Hepatocyte (in vitro differentiated cells): ENCODE measurements around the gene NFYC. TPM values are rescaled to one million over a fixed set of nuclear protein-coding genes. Genes with fewer than 3 reads are reported as not detected.

Experiments used
- DNase-seq: peaks from one replicate; pipeline ENCODE4 v3.0.0-alpha.2; 2016; ENCODE audit warnings: low spot score
- H2AFZ ChIP-seq: fragments of 200-600 bp; sonication (generic); 2 replicates; pipeline ENCODE4 v1.6.0; 2016; ENCODE audit warnings: antibody characterized with exemption, mild to moderate bottlenecking
- H3K27ac ChIP-seq: fragments of 200-600 bp; sonication (generic); 2 replicates; pipeline ENCODE4 v1.5.1; 2016; ENCODE audit warnings: mild to moderate bottlenecking
- H3K27me3 ChIP-seq: fragments of 200-600 bp; sonication (generic); 2 replicates; pipeline ENCODE4 v1.6.1; 2016
- H3K36me3 ChIP-seq: fragments of 200-600 bp; sonication (generic); replicated peaks from 2 replicates; pipeline ENCODE4 v1.5.1; 2016; ENCODE audit warnings: low read depth; ENCODE audit not compliant: insufficient read depth
- H3K4me1 ChIP-seq: fragments of 200-600 bp; sonication (generic); 2 replicates; pipeline ENCODE4 v1.5.1; 2016; ENCODE audit warnings: mild to moderate bottlenecking, moderate library complexity; ENCODE audit not compliant: insufficient read depth
- H3K4me2 ChIP-seq: fragments of 200-600 bp; sonication (generic); 2 replicates; pipeline ENCODE4 v1.6.0; 2016
- H3K4me3 ChIP-seq: fragments of 200-600 bp; sonication (generic); 2 replicates; pipeline ENCODE4 v1.5.1; 2016; ENCODE audit warnings: mild to moderate bottlenecking
- H3K79me2 ChIP-seq: fragments of 200-600 bp; sonication (generic); 2 replicates; pipeline ENCODE4 v1.6.0; 2017; ENCODE audit warnings: mild to moderate bottlenecking
- H3K9me2 ChIP-seq: fragments of 200-600 bp; sonication (generic); replicated peaks from 2 replicates; pipeline ENCODE4 v1.6.0; 2017; ENCODE audit warnings: mild to moderate bottlenecking; ENCODE audit not compliant: insufficient read depth
- H3K9me3 ChIP-seq: fragments of 200-600 bp; sonication (generic); 2 replicates; pipeline ENCODE4 v1.5.1; 2016; ENCODE audit warnings: low read depth, mild to moderate bottlenecking
- H4K20me1 ChIP-seq: fragments of 200-600 bp; sonication (generic); 2 replicates; pipeline ENCODE4 v1.6.0; 2016; ENCODE audit warnings: mild to moderate bottlenecking; ENCODE audit not compliant: insufficient read depth, poor library complexity, severe bottlenecking
- CTCF ChIP-seq: fragments of 200-600 bp; sonication (generic); IDR thresholded peaks from 2 replicates; pipeline ENCODE4 v1.5.1; 2016; ENCODE audit warnings: antibody characterized with exemption, mild to moderate bottlenecking; ENCODE audit not compliant: poor library complexity
- EZH2 ChIP-seq: fragments of 200-600 bp; sonication (generic); IDR thresholded peaks from 2 replicates; pipeline ENCODE4 v1.6.1; 2016; ENCODE audit warnings: antibody characterized with exemption, mild to moderate bottlenecking, borderline replicate concordance
- EZH2phosphoT487 ChIP-seq: fragments of 200-600 bp; sonication (generic); IDR thresholded peaks from one replicate; pipeline ENCODE4 v1.6.1; 2018; ENCODE audit warnings: antibody characterized with exemption, mild to moderate bottlenecking, low read depth, moderate library complexity; ENCODE audit not compliant: unreplicated experiment, severe bottlenecking
- WGBS: methylation state at CpG from one replicate; pipeline ENCODE4 v1.1.6; 2016; ENCODE audit warnings: low lambda C conversion rate; ENCODE audit errors: missing lambda C conversion rate; 5-methylcytosine and 5-hydroxymethylcytosine counted together
- polyA plus RNA-seq: library from polyadenylated mRNA; unstranded; fragments of >200 nt; fragmentation: Nextera tagmentation; extraction: Ambion mirVana; gene quantifications from 2 replicates; pipeline ENCODE4 v1.2.1, GENCODE V29; 2016
- total RNA-seq: library from RNA; depleted of rRNA; stranded (reverse); fragments of >200 nt; gene quantifications from 2 replicates; pipeline ENCODE4 v1.2.3, GENCODE V29; 2014

Gene NFYC
- total and polyA plus RNA-seq, 2 experiments from 2014 or later = 44.1 to 52.5 TPM

DNA sequence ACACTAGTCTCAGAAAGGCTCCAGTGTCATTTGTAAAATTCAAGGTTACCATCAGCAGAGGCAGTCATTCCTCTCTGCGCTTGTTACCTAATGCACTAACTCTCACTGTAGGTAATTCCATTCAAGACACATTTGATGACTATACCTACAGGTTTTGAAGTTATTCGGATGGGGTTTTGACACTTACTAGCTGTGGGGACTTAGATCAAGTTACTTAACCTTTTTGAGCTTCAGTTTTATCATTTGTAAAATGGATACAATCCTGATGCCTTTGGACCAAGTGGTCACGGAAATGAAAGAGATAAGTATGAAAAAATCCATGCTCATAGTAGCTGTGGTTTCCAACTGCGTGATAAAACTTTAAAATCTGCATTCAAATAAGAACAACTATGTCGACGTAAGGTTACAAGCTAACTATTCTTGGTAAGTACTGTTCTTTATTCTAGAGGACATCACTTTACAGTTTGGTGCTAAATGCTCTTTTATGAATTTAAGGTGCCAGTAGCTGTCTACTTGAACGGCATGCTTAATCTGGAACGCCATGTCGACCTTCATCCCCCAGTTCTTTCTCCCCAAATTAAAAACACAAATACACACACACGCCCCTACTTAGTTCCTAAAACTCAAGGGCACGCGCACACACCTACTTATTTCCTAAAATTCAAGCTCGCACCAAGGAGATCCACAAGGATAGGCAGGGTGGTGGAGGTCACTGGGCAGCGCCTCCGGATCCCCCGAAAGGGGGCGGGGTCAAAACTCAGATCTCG, 550 bp upstream of the NFYC start:
- Histone ChIP-seq H4K20me1 (peaks cover 9% of the 10 kb centered on the region), H3K9me2 (no peaks in the 10 kb centered on the region), H3K4me2 (peak overlapping the region; percentile 77), H3K36me3 (no peaks in the 10 kb centered on the region), H3K9me3 (no peaks in the 10 kb centered on the region), H3K27ac (peak overlapping the region; percentile 99), H2AFZ (peak overlapping the region; percentile 72), H3K27me3 (no peaks in the 10 kb centered on the region), H3K4me1 (peaks cover 18% of the 10 kb centered on the region), H3K4me3 (peak overlapping the region; percentile 12), H3K79me2 (peaks cover 67% of the 10 kb centered on the region)
- DNase-seq = no peak
- 18% methylated on average over 18 of the region's 18 CpGs for WGBS
- TF ChIP-seq EZH2phosphoT487 = no peak
- no peak for TF ChIP-seq EZH2
- no peak for TF ChIP-seq CTCF

- Histone ChIP-seq H4K20me1 (peaks cover 20% of the 10 kb centered on the region), H3K4me3 (peak overlapping the region; percentile 72), H3K4me2 (peak overlapping the region; percentile 97), H2AFZ (peak overlapping the region; percentile 88), H3K79me2 (peaks cover 82% of the 10 kb centered on the region), H3K4me1 (peaks cover 18% of the 10 kb centered on the region), H3K9me3 (no peaks in the 10 kb centered on the region), H3K27ac (peak overlapping the region; percentile 99), H3K36me3 (no peaks in the 10 kb centered on the region), H3K9me2 (no peaks in the 10 kb centered on the region), H3K27me3 (no peaks in the 10 kb centered on the region)
- TF ChIP-seq EZH2 = no peak
- TF ChIP-seq CTCF = no peak
- no peak for TF ChIP-seq EZH2phosphoT487
- DNase-seq = peak; percentile 18
- 6% methylated on average over 9 of the region's 9 CpGs for WGBS
Observed at GRCh38 chr1:40692429-40692895, 958 bp downstream of the NFYC start.

DNA sequence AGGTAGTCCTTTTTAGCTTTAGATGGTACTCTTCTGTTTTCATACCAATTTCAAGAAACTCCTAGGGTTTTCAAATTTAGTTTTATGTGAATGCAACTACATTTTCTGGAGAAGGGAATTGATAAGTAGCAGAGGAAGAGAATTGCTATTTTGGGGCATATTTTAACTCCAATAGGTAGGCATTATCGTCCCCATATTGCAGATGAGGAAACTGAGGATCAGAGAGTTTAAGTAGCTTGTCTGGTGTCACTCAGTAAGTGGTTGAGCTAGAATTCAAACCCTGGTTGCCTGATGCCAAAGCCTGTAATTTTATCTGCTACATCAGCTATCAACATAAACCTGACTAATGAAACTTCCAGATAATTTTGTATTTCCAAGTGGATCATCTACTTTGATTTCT, 1.9 kb downstream of the NFYC start:
- H3K9me3 ChIP-seq = no peaks in the 10 kb centered on the region
- peaks cover 30% of the 10 kb centered on the region for H4K20me1 ChIP-seq
- peaks cover 18% of the 10 kb centered on the region for H3K4me1 ChIP-seq
- H2AFZ ChIP-seq = no peak overlapping the region
- H3K27me3 ChIP-seq = no peaks in the 10 kb centered on the region
- peak overlapping the region; percentile 97 for H3K4me2 ChIP-seq
- H3K79me2 ChIP-seq = peaks cover 89% of the 10 kb centered on the region
- no peaks in the 10 kb centered on the region for H3K9me2 ChIP-seq
- H3K36me3 ChIP-seq = no peaks in the 10 kb centered on the region
- TF ChIP-seq EZH2phosphoT487 (no peak), CTCF (no peak), EZH2 (no peak)
- 100% methylated on average over 1 of the region's 1 CpG for WGBS
- H3K27ac ChIP-seq = no peak overlapping the region
- no peak overlapping the region for H3K4me3 ChIP-seq
- DNase-seq = no peak
